Fibroblast of skin of back (primary cell): Measurements from ENCODE around the gene WBP1L.
"Not testable (repeated sequence)": the region's sequence is repeated elsewhere in the genome, so short reads cannot be mapped to it uniquely, and the experiment has no call there.

Experiments
- DNase-seq: peaks from one replicate; pipeline ENCODE4 v3.0.0-alpha.2; 2013

WBP1L gene

GRCh38 chr10:102813017-102813541 is 69.3 kb downstream of the WBP1L start:
- DNase-seq, result no peak

- DNase-seq, result no peak
These were observed 70.1 kb downstream of the WBP1L start for GRCh38 chr10:102813734-102814452.

- peak; percentile 61 for DNase-seq
These were observed 70.7 kb downstream of the WBP1L start for GRCh38 chr10:102814453-102814871.

GRCh38 chr10:102814873-102815661 is 71.3 kb downstream of the WBP1L start:
- peak; percentile 69 for DNase-seq

- peak; percentile 87 for DNase-seq
These were observed 72.2 kb downstream of the WBP1L start for GRCh38 chr10:102815790-102816549.

- DNase-seq, result no peak
These were observed 73.4 kb downstream of the WBP1L start for GRCh38 chr10:102817175-102817574.

- DNase-seq, result no peak
These were observed 75.3 kb downstream of the WBP1L start for GRCh38 chr10:102819054-102819453.

GRCh38 chr10:102820008-102820407 is 76.3 kb downstream of the WBP1L start:
- not testable (repeated sequence) for DNase-seq

- DNase-seq, result no peak
These were observed 78.5 kb downstream of the WBP1L start for GRCh38 chr10:102822222-102822621.

GRCh38 chr10:102824664-102825063 is 80.9 kb downstream of the WBP1L start:
- no peak for DNase-seq

GRCh38 chr10:102826148-102826796 is 82.5 kb downstream of the WBP1L start:
- DNase-seq, result no peak

GRCh38 chr10:102827597-102827975 is 83.8 kb downstream of the WBP1L start:
- DNase-seq, result no peak

- peak; percentile 61 for DNase-seq
These were observed 87.7 kb downstream of the WBP1L start for GRCh38 chr10:102831322-102832071.

GRCh38 chr10:102832248-102832647 is 88.5 kb downstream of the WBP1L start:
- DNase-seq, result no peak

GRCh38 chr10:102832987-102833386 is 89.2 kb downstream of the WBP1L start:
- DNase-seq, result peak; percentile 60

- no peak for DNase-seq
These were observed 90.4 kb downstream of the WBP1L start for GRCh38 chr10:102834143-102834542.

GRCh38 chr10:102835007-102835482 is 91.3 kb downstream of the WBP1L start:
- peak; percentile 74 for DNase-seq

- DNase-seq, result no peak
These were observed 93.5 kb downstream of the WBP1L start, which contains the start of gene CYP17A1 for GRCh38 chr10:102837230-102837721. Gene CYP17A1 (minus strand): TSS chr10:102837413. CDS start chr10:102837361, 52 bp downstream.

- DNase-seq, result not testable (repeated sequence)
These were observed 94.7 kb downstream of the WBP1L start for GRCh38 chr10:102838276-102838927.

GRCh38 chr10:102841827-102842345 is 98.1 kb downstream of the WBP1L start:
- no peak for DNase-seq
